OCI-LY1 (cell line): Measurements from ENCODE around the gene RGS21.

Source experiments
- EZH2 ChIP-seq: fragments of 200-600 bp; sonication (generic), shearing (Covaris generic); IDR thresholded peaks from 2 replicates; pipeline ENCODE4 v1.8.0; 2017; ENCODE audit warnings: borderline replicate concordance, mixed run types, mild to moderate bottlenecking, antibody characterized with exemption, low read length, moderate library complexity, mixed read lengths
- TF ChIP-seq, protein P1 (sequence below): fragments of 200-600 bp; sonication (generic), shearing (Covaris generic); IDR thresholded peaks from 2 replicates; pipeline ENCODE4 v1.5.1; 2017; ENCODE audit warnings: mild to moderate bottlenecking, antibody characterized with exemption, low read length, moderate library complexity, mixed read lengths

DNA sequence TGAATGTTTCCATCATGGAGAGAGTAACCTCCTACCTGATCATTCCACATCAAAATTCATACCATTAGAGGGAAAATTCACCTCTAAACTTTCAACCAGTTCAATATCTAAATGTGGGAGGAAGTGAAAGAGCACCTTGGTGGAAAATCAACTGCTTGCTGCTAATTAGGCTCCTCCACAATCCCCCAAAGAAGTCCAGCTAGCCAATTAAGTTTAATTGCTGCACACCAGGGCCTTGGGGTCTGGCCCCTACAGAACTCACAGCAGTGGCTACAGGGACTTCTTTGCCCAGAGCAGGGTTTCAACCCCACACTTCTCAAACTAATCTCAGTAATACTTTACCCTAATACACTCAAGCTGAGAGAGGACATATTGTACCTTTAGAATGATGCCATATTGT is 62.1 kb downstream of the RGS21 start:
- TF ChIP-seq, protein P1, sequence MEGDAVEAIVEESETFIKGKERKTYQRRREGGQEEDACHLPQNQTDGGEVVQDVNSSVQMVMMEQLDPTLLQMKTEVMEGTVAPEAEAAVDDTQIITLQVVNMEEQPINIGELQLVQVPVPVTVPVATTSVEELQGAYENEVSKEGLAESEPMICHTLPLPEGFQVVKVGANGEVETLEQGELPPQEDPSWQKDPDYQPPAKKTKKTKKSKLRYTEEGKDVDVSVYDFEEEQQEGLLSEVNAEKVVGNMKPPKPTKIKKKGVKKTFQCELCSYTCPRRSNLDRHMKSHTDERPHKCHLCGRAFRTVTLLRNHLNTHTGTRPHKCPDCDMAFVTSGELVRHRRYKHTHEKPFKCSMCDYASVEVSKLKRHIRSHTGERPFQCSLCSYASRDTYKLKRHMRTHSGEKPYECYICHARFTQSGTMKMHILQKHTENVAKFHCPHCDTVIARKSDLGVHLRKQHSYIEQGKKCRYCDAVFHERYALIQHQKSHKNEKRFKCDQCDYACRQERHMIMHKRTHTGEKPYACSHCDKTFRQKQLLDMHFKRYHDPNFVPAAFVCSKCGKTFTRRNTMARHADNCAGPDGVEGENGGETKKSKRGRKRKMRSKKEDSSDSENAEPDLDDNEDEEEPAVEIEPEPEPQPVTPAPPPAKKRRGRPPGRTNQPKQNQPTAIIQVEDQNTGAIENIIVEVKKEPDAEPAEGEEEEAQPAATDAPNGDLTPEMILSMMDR: no peak
- TF ChIP-seq EZH2: no peak
